Fibroblast of mammary gland (primary cell): Measurements from ENCODE around the gene CCM2.

Source experiments
- DNase-seq: peaks from one replicate; pipeline ENCODE4 v3.0.0-alpha.2; 2010; ENCODE audit warnings: low read depth
- H3K4me3 ChIP-seq: 2 replicates; pipeline ENCODE4 v1.5.1; 2011; ENCODE audit warnings: low read depth, mild to moderate bottlenecking, low read length, moderate library complexity; ENCODE audit not compliant: control insufficient read depth
- TF ChIP-seq, protein P1 (sequence below): conservative IDR thresholded peaks from 2 replicates; pipeline ENCODE4 v1.5.1; 2011; ENCODE audit warnings: low read depth, low read length, inconsistent platforms; ENCODE audit not compliant: control insufficient read depth, insufficient read depth

CCM2 gene

DNA sequence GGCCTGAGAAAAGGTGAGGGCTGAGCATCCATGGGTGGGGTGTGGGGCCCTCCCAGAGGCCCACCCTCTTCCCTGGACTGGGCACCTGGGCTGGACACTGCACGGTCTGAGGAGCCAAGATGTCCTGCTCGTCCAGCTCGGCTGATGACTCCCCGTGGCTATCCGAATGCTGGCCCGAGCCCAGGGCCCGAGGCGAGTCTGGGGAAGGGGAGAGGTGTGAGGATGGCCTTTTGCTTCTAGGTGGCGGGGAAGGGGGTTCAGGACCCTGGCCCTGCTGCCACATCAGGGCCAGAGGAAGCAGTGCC is 81.6 kb downstream of the CCM2 start:
- no peak for DNase-seq
- TF ChIP-seq, protein P1, sequence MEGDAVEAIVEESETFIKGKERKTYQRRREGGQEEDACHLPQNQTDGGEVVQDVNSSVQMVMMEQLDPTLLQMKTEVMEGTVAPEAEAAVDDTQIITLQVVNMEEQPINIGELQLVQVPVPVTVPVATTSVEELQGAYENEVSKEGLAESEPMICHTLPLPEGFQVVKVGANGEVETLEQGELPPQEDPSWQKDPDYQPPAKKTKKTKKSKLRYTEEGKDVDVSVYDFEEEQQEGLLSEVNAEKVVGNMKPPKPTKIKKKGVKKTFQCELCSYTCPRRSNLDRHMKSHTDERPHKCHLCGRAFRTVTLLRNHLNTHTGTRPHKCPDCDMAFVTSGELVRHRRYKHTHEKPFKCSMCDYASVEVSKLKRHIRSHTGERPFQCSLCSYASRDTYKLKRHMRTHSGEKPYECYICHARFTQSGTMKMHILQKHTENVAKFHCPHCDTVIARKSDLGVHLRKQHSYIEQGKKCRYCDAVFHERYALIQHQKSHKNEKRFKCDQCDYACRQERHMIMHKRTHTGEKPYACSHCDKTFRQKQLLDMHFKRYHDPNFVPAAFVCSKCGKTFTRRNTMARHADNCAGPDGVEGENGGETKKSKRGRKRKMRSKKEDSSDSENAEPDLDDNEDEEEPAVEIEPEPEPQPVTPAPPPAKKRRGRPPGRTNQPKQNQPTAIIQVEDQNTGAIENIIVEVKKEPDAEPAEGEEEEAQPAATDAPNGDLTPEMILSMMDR = no peak
- H3K4me3 ChIP-seq = no peak overlapping the region

- TF ChIP-seq, protein P1 = no peak
- peak; percentile 33 for DNase-seq
Observed at GRCh38 chr7:45082031-45082830, 82.2 kb downstream of the CCM2 start.

DNA sequence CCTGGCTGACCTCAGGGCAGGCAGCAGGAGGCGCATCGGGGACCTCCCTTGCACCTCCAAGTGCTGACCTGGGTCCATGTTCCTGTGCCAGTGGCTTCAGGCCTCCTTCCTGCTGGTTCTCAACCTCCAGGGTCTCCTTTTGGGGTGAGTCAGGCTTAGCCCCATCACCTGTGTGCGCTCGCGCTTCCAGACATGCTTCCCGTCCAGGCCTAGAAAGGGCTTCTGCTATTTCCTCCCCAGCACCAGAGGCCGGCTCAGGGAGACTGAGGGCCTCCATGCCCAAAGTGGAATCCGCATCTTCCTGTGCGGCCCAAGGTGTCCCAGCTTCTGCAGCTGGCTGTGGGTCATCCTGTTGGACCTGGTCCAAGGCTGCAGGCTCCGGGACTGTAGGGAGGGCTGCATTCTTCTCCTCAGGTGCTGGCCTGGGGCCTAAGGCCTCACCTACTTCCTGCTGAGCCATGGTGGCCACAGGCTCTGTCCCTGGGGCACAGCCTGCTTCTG is 82.9 kb downstream of the CCM2 start:
- H3K4me3 ChIP-seq = no peak overlapping the region
- DNase-seq = no peak
- TF ChIP-seq, protein P1 = no peak

More at GRCh38 chr7:45082031-45082830, 82.2 kb downstream of the CCM2 start:
- H3K4me3 ChIP-seq = no peak overlapping the region

GRCh38 chr7:45084336-45084735 is 84.3 kb downstream of the CCM2 start:
- DNase-seq = no peak
- H3K4me3 ChIP-seq = no peak overlapping the region
- TF ChIP-seq, protein P1 = no peak

GRCh38 chr7:45084901-45085618 is 85.1 kb downstream of the CCM2 start:
- DNase-seq = no peak
- TF ChIP-seq, protein P1 = no peak
- H3K4me3 ChIP-seq = no peak overlapping the region

- no peak overlapping the region for H3K4me3 ChIP-seq
- no peak for DNase-seq
- TF ChIP-seq, protein P1 = no peak
Observed at GRCh38 chr7:45085619-45086200, 85.7 kb downstream of the CCM2 start.
